ENCODE results near the gene DRAP1. TPM values are rescaled to one million over a fixed set of nuclear protein-coding genes. Genes with fewer than 3 reads are reported as not detected.

DRAP1 gene
- total RNA-seq, 1 experiment from 2014 or later: 105 TPM

DNA sequence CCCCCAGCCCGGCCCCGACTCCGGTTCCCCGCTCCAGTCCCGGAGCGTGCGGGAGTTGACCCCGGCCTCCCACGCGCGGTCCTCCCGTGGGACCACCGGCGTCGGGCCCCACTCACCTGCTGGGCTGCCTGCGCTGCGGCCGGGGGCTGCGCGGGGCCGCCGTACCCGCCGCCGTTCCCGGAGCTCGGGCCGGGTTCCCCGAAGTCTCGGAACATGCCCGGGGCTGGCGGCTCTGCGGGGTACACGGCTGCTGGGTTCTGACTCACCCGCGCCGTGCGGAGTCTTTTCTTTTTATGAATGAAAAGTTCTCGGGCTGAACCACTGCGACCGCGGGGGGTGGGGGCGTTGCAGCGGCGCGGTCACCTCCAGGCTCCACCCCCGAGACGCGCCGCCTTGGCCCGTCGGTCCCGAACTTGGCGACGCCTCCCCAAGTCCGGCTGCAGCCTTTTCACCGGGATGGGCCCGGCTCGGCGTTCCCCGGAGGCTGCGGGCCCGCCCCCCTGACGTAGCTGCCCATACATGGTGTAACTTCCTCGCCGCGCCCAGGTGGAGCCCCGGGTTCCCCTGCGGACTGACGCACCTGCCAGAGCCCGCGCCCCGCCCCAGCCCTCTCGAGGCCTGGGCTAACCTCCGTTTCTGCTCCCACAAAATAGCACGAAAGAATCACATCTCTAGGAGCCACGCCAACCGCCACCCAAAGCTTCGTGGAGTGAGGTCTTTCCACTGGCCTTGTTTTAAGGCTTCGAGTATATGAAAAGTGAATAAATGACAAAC lies 18.9 kb upstream of the DRAP1 start, which contains the start of gene FOSL1:
TSS of gene FOSL1 (minus strand) at position 264 of the 774 bp plus-strand sequence. CDS start at position 215, 49 bp downstream.
- TF ChIP-seq, protein P1, sequence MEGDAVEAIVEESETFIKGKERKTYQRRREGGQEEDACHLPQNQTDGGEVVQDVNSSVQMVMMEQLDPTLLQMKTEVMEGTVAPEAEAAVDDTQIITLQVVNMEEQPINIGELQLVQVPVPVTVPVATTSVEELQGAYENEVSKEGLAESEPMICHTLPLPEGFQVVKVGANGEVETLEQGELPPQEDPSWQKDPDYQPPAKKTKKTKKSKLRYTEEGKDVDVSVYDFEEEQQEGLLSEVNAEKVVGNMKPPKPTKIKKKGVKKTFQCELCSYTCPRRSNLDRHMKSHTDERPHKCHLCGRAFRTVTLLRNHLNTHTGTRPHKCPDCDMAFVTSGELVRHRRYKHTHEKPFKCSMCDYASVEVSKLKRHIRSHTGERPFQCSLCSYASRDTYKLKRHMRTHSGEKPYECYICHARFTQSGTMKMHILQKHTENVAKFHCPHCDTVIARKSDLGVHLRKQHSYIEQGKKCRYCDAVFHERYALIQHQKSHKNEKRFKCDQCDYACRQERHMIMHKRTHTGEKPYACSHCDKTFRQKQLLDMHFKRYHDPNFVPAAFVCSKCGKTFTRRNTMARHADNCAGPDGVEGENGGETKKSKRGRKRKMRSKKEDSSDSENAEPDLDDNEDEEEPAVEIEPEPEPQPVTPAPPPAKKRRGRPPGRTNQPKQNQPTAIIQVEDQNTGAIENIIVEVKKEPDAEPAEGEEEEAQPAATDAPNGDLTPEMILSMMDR (conservative IDR thresholded peaks at IDR 0.05): no peak
- 0 out of 7 replicates have a peak within 1 kb of the TSS, but pooled peaks of 1 of the 3 experiments have one; percentile 14 for H3K27ac Mint-ChIP-seq
- Histone ChIP-seq H2BK12ac (ENCODE audit: insufficient read length, low read depth, low read length) (no peak within 1 kb of the TSS), H3K27ac (ENCODE audit: insufficient read length, low read depth, low read length) (no peak within 1 kb of the TSS), H3K79me1 (ENCODE audit: insufficient read depth, low read depth, low read length, poor library complexity, severe bottlenecking) (no peaks in the 10 kb centered on the region), H3K23ac (ENCODE audit: insufficient read length, low read depth, low read length) (no peak within 1 kb of the TSS), H4K8ac (replicated peaks; ENCODE audit: insufficient read length, low read depth, low read length) (no peak within 1 kb of the TSS), H3K4ac (ENCODE audit: low read depth, low read length) (no peak within 1 kb of the TSS), H2AFZ (ENCODE audit: low read length) (no peak within 1 kb of the TSS), H2BK5ac (ENCODE audit: insufficient read length, low read length) (no peak within 1 kb of the TSS), H3K79me2 (ENCODE audit: insufficient read depth, low read length) (no peaks in the 10 kb centered on the region), H4K20me1 (ENCODE audit: control insufficient read depth, insufficient read depth, insufficient read length) (no peaks in the 10 kb centered on the region), H3K14ac (ENCODE audit: insufficient read depth, low read length) (peak within 1 kb of the TSS; percentile 62; the same call in 1 of the 2 replicates), H2BK120ac (ENCODE audit: low read depth, low read length, poor library complexity, severe bottlenecking) (no peak within 1 kb of the TSS), H4K5ac (ENCODE audit: insufficient read length, low read depth, low read length) (no peak within 1 kb of the TSS), H3K23me2 (ENCODE audit: insufficient read length, low read depth, low read length, poor library complexity, severe bottlenecking) (peaks cover 9% of the 10 kb centered on the region), H3K56ac (ENCODE audit: insufficient read length, low read depth, low read length) (no peak within 1 kb of the TSS), H2AK5ac (ENCODE audit: insufficient read length, low read length) (no peak within 1 kb of the TSS), H3K18ac (ENCODE audit: insufficient read length, low read depth, low read length) (peak within 1 kb of the TSS; percentile 65), H3K27me3 (ENCODE audit: insufficient read depth, low read length) (peaks cover 17% of the 10 kb centered on the region; the same call in 1 of the 2 replicates), H3K9me3 (ENCODE audit: control insufficient read depth, low read depth, low read length) (no peaks in the 10 kb centered on the region), H4K91ac (ENCODE audit: insufficient read length, low read depth, low read length) (no peak within 1 kb of the TSS), H3T11ph (ENCODE audit: low read length) (no peak within 1 kb of the TSS), H3K4me2 (ENCODE audit: insufficient read depth, insufficient read length, low read length) (peak within 1 kb of the TSS; percentile 86), H3K9ac (ENCODE audit: extremely low read depth, insufficient read length, low read length) (no peak within 1 kb of the TSS), H2BK15ac (ENCODE audit: low read depth, low read length) (no peak within 1 kb of the TSS), H3K4me1 (ENCODE audit: insufficient read depth, low read length) (no peaks in the 10 kb centered on the region), H2BK20ac (ENCODE audit: low read depth, low read length, poor library complexity, severe bottlenecking) (no peak within 1 kb of the TSS)
- peak; percentile 99 for DNase-seq
- peaks cover 14 to 17% of the 10 kb centered on the region in 2 experiments for H3K4me1 Mint-ChIP-seq
- peaks cover 75% of the 10 kb centered on the region for H3K27me3 Mint-ChIP-seq (ENCODE audit: low read depth)
- H3K36me3 Mint-ChIP-seq (ENCODE audit: insufficient read depth in 1 of 3, low read depth in 3 of 3): peaks cover 0 to 20% (median 0%) of the 10 kb centered on the region in 3 experiments; a peak in 2 of 7 replicates
- no CpG with 5 or more reads among the region's 80 CpGs for WGBS (ENCODE audit: extremely low coverage, insufficient read length, low lambda C conversion rate)
- no peaks in the 10 kb centered on the region; a peak in 1 of 5 replicates for H3K9me3 Mint-ChIP-seq
- peak within 1 kb of the TSS; percentile 78 to 80 for H3K4me3 Mint-ChIP-seq

Data from H9 (cell line).